T-helper 2 cell treated with Interferon-gamma antibody and Interleukin-4, amounts not matched to agents 5 μg/mL and 100 μg/mL, for 36 hours (primary cell): ENCODE measurements around the gene DIAPH1.
A peak's percentile ranks its signal among the peaks of the same experiment; 100 is the strongest.

Source experiments
- DNase-seq: peaks from one replicate; pipeline ENCODE4 v3.0.0; 2021; ENCODE audit warnings: low spot score
- H3K27ac Mint-ChIP-seq: one replicate; pipeline ENCODE4 v1.8.0; 2021; ENCODE audit warnings: mild to moderate bottlenecking, mixed read lengths
- H3K27me3 Mint-ChIP-seq: one replicate; pipeline ENCODE4 v1.8.0; 2021; ENCODE audit warnings: low read depth, mixed read lengths
- H3K36me3 Mint-ChIP-seq: one replicate; pipeline ENCODE4 v1.8.0; 2021; ENCODE audit warnings: low read depth, mixed read lengths
- H3K4me1 Mint-ChIP-seq: one replicate; pipeline ENCODE4 v1.8.0; 2021; ENCODE audit warnings: low read depth, mixed read lengths
- H3K4me3 Mint-ChIP-seq: one replicate; pipeline ENCODE4 v1.8.0; 2022; ENCODE audit warnings: mild to moderate bottlenecking, moderate library complexity, mixed read lengths
- H3K9me3 Mint-ChIP-seq: one replicate; pipeline ENCODE4 v1.8.0; 2021; ENCODE audit warnings: mixed read lengths

The DIAPH1 gene

DNA sequence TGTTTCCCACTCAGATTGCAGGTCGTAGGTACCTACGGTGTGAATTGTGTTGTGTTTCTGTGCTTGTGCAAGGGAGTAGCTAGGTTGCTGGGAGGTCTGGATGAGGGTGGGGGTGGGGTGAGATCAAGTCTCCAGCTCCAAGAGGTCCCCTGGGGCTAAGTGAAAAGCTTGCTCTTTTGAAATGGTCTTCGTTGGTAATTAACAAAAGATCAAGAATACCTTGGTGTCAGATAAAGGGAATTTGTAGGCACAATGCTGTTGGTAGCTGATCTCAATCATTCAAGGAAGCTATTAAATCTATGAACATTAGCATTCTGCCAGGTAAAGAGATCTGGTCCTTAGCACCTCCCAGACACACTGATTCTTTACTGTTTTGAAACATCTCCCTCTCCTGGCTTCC lies 134.9 kb downstream of the DIAPH1 start:
- DNase-seq: no peak
- Mint-ChIP-seq H3K36me3 (no peaks in the 10 kb centered on the region), H3K27ac (no peak overlapping the region), H3K4me3 (no peak overlapping the region), H3K27me3 (peaks cover 71% of the 10 kb centered on the region), H3K9me3 (no peaks in the 10 kb centered on the region), H3K4me1 (no peaks in the 10 kb centered on the region)

- no peaks in the 10 kb centered on the region for H3K9me3 Mint-ChIP-seq
- no peak for DNase-seq
- no peak overlapping the region for H3K4me3 Mint-ChIP-seq
- H3K27ac Mint-ChIP-seq: no peak overlapping the region
- peaks cover 83% of the 10 kb centered on the region for H3K27me3 Mint-ChIP-seq
- H3K4me1 Mint-ChIP-seq: peaks cover 14% of the 10 kb centered on the region
- no peaks in the 10 kb centered on the region for H3K36me3 Mint-ChIP-seq
Observed at GRCh38 chr5:141479776-141480175, 139.0 kb downstream of the DIAPH1 start.

GRCh38 chr5:141478321-141478945 lies 140.4 kb downstream of the DIAPH1 start:
- Mint-ChIP-seq H3K36me3 (no peaks in the 10 kb centered on the region), H3K4me3 (no peak overlapping the region), H3K4me1 (peaks cover 14% of the 10 kb centered on the region), H3K27ac (no peak overlapping the region), H3K27me3 (peaks cover 80% of the 10 kb centered on the region), H3K9me3 (no peaks in the 10 kb centered on the region)
- DNase-seq: no peak

DNA sequence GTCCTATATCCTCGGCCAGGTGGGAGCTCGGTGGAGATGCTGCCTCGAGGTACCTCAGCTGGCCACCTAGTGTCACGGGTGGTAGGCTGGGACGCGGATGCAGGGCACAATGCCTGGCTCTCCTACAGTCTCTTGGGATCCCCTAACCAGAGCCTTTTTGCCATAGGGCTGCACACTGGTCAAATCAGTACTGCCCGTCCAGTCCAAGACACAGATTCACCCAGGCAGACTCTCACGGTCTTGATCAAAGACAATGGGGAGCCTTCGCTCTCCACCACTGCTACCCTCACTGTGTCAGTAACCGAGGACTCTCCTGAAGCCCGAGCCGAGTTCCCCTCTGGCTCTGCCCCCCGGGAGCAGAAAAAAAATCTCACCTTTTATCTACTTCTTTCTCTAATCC lies 141.0 kb downstream of the DIAPH1 start:
- DNase-seq: no peak
- Mint-ChIP-seq H3K27ac (no peak overlapping the region), H3K9me3 (no peaks in the 10 kb centered on the region), H3K4me3 (no peak overlapping the region), H3K36me3 (no peaks in the 10 kb centered on the region), H3K4me1 (peaks cover 14% of the 10 kb centered on the region), H3K27me3 (peaks cover 75% of the 10 kb centered on the region)

DNA sequence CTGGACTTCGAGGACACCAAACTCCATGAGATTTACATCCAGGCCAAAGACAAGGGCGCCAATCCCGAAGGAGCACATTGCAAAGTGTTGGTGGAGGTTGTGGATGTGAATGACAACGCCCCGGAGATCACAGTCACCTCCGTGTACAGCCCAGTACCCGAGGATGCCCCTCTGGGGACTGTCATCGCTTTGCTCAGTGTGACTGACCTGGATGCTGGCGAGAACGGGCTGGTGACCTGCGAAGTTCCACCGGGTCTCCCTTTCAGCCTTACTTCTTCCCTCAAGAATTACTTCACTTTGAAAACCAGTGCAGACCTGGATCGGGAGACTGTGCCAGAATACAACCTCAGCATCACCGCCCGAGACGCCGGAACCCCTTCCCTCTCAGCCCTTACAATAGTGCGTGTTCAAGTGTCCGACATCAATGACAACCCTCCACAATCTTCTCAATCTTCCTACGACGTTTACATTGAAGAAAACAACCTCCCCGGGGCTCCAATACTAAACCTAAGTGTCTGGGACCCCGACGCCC lies 141.7 kb downstream of the DIAPH1 start:
- peak overlapping the region; percentile 86 for H3K4me3 Mint-ChIP-seq
- peaks cover 14% of the 10 kb centered on the region for H3K4me1 Mint-ChIP-seq
- peaks cover 68% of the 10 kb centered on the region for H3K27me3 Mint-ChIP-seq
- DNase-seq: no peak
- no peak overlapping the region for H3K27ac Mint-ChIP-seq
- no peaks in the 10 kb centered on the region for H3K9me3 Mint-ChIP-seq
- no peaks in the 10 kb centered on the region for H3K36me3 Mint-ChIP-seq

GRCh38 chr5:141476132-141476911 lies 142.5 kb downstream of the DIAPH1 start:
- no peak for DNase-seq
- peaks cover 14% of the 10 kb centered on the region for H3K4me1 Mint-ChIP-seq
- no peak overlapping the region for H3K27ac Mint-ChIP-seq
- H3K36me3 Mint-ChIP-seq: no peaks in the 10 kb centered on the region
- H3K27me3 Mint-ChIP-seq: peaks cover 65% of the 10 kb centered on the region
- H3K9me3 Mint-ChIP-seq: no peaks in the 10 kb centered on the region
- peak overlapping the region; percentile 86 for H3K4me3 Mint-ChIP-seq

GRCh38 chr5:141475625-141476131 lies 143.1 kb downstream of the DIAPH1 start, which contains the start of gene PCDHGC3:
PCDHGC3 (plus strand) TSS chr5:141475966; CDS start chr5:141476117, 151 bp downstream.
- Mint-ChIP-seq H3K9me3 (no peaks in the 10 kb centered on the region), H3K27ac (no peak within 1 kb of the TSS), H3K4me1 (peaks cover 14% of the 10 kb centered on the region), H3K36me3 (no peaks in the 10 kb centered on the region), H3K27me3 (peaks cover 63% of the 10 kb centered on the region), H3K4me3 (peak within 1 kb of the TSS; percentile 86)
- DNase-seq: peak; percentile 31

DNA sequence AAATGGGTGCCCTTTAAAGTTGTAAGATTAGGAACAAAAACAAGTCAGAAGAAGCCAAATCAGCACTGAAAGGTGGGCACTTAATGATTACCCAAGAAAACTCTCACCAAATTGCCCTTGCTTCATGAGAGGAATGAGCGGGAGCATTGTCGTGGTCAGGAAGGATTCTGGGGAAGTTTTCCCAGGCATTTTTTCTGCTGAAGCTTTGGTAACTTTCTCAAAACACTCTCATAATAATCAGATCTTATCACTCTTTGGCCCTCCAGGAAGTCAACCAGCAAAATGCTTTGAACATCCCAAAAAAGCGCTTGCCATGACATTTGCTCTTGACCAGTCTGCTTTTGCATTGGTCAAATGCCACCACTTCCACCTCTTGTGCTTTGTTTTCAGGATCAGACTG lies 153.4 kb downstream of the DIAPH1 start:
- no peak for DNase-seq
- no peaks in the 10 kb centered on the region for H3K27me3 Mint-ChIP-seq
- no peak overlapping the region for H3K4me3 Mint-ChIP-seq
- H3K4me1 Mint-ChIP-seq: no peaks in the 10 kb centered on the region
- H3K36me3 Mint-ChIP-seq: no peaks in the 10 kb centered on the region
- H3K27ac Mint-ChIP-seq: no peak overlapping the region
- no peaks in the 10 kb centered on the region for H3K9me3 Mint-ChIP-seq
